ENCODE measurements around the gene GRIK2. TPM values are rescaled to one million over a fixed set of nuclear protein-coding genes. Genes with fewer than 3 reads are reported as not detected.

Gene GRIK2
- total RNA-seq, 1 experiment from 2014 or later, result 0.70 TPM

DNA sequence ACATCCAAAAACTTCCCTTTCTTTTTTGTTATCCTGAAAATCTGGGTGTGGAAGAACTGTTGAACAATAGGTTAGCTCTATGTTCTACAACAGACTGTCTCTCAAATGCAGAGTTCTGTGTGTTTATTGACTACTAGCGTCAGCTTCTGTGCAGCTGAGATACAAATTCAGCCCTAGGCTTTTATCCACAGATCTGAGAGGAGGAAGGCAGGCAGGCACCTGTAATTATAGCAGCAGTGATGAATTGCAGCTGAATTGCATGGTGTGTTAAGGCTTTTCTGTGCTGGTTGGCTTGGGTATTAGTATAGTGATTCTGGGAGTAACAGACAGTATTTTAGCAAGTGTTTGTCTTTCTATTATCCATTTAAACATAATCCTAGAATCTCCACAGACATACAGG, 24.4 kb downstream of the GRIK2 start:
- Histone ChIP-seq H2BK120ac (ENCODE audit: low read depth, low read length, poor library complexity, severe bottlenecking) (no peak overlapping the region), H2AK5ac (ENCODE audit: insufficient read length, low read length) (no peak overlapping the region), H4K8ac (replicated peaks; ENCODE audit: insufficient read length, low read depth, low read length) (no peak overlapping the region), H3K4ac (ENCODE audit: low read depth, low read length) (no peak overlapping the region), H3K79me1 (ENCODE audit: insufficient read depth, low read depth, low read length, poor library complexity, severe bottlenecking) (no peaks in the 10 kb centered on the region), H4K91ac (ENCODE audit: insufficient read length, low read depth, low read length) (no peak overlapping the region), H4K20me1 (ENCODE audit: control insufficient read depth, insufficient read depth, insufficient read length) (no peaks in the 10 kb centered on the region), H2AFZ (ENCODE audit: low read length) (no peak overlapping the region), H3K27ac (ENCODE audit: insufficient read length, low read depth, low read length) (no peak overlapping the region), H3K4me1 (ENCODE audit: insufficient read depth, low read length) (no peaks in the 10 kb centered on the region; the same call in 1 of the 2 replicates), H2BK15ac (ENCODE audit: low read depth, low read length) (no peak overlapping the region), H2BK5ac (ENCODE audit: insufficient read length, low read length) (no peak overlapping the region), H3K18ac (ENCODE audit: insufficient read length, low read depth, low read length) (no peak overlapping the region), H3K23ac (ENCODE audit: insufficient read length, low read depth, low read length) (no peak overlapping the region), H3K56ac (ENCODE audit: insufficient read length, low read depth, low read length) (no peak overlapping the region), H3K23me2 (ENCODE audit: insufficient read length, low read depth, low read length, poor library complexity, severe bottlenecking) (no peaks in the 10 kb centered on the region), H3K4me2 (ENCODE audit: insufficient read depth, insufficient read length, low read length) (no peak overlapping the region), H4K5ac (ENCODE audit: insufficient read length, low read depth, low read length) (no peak overlapping the region), H3K9ac (ENCODE audit: extremely low read depth, insufficient read length, low read length) (no peak overlapping the region), H3K14ac (ENCODE audit: insufficient read depth, low read length) (no peak overlapping the region), H2BK20ac (ENCODE audit: low read depth, low read length, poor library complexity, severe bottlenecking) (no peak overlapping the region), H3K9me3 (ENCODE audit: control insufficient read depth, low read depth, low read length) (no peaks in the 10 kb centered on the region), H3K79me2 (ENCODE audit: insufficient read depth, low read length) (no peaks in the 10 kb centered on the region), H2BK12ac (ENCODE audit: insufficient read length, low read depth, low read length) (no peak overlapping the region), H3K27me3 (ENCODE audit: insufficient read depth, low read length) (no peaks in the 10 kb centered on the region), H3T11ph (ENCODE audit: low read length) (no peak overlapping the region)
- Mint-ChIP-seq H3K27me3 (ENCODE audit: low read depth) (no peaks in the 10 kb centered on the region), H3K27ac (no peak overlapping the region), H3K4me3 (no peak overlapping the region), H3K4me1 (peaks cover 5% of the 10 kb centered on the region in 2 experiments; a peak in 3 of 4 replicates), H3K36me3 (ENCODE audit: insufficient read depth in 1 of 3, low read depth in 3 of 3) (no peaks in the 10 kb centered on the region), H3K9me3 (no peaks in the 10 kb centered on the region)
- WGBS (ENCODE audit: extremely low coverage, insufficient read length, low lambda C conversion rate), result no CpG with 5 or more reads among the region's 1 CpG
- DNase-seq, result no peak
- TF ChIP-seq, protein P1, sequence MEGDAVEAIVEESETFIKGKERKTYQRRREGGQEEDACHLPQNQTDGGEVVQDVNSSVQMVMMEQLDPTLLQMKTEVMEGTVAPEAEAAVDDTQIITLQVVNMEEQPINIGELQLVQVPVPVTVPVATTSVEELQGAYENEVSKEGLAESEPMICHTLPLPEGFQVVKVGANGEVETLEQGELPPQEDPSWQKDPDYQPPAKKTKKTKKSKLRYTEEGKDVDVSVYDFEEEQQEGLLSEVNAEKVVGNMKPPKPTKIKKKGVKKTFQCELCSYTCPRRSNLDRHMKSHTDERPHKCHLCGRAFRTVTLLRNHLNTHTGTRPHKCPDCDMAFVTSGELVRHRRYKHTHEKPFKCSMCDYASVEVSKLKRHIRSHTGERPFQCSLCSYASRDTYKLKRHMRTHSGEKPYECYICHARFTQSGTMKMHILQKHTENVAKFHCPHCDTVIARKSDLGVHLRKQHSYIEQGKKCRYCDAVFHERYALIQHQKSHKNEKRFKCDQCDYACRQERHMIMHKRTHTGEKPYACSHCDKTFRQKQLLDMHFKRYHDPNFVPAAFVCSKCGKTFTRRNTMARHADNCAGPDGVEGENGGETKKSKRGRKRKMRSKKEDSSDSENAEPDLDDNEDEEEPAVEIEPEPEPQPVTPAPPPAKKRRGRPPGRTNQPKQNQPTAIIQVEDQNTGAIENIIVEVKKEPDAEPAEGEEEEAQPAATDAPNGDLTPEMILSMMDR (conservative IDR thresholded peaks at IDR 0.05), result no peak

All from H9 (cell line).